GM12801 (cell line): ENCODE data around the gene SMNDC1.

ENCODE experiments used
- CTCF ChIP-seq: IDR thresholded peaks from one replicate; pipeline ENCODE4 v1.5.1; 2011; ENCODE audit warnings: control low read depth; ENCODE audit not compliant: insufficient read length; ENCODE audit errors: extremely low read depth

Gene SMNDC1

GRCh38 chr10:110304780-110305421 is at the start of gene SMNDC1:
SMNDC1 (minus strand) TSS chr10:110304920; CDS start chr10:110303587, 1,333 bp downstream.
- no peak for TF ChIP-seq CTCF

GRCh38 chr10:110354322-110354766 is 49.6 kb upstream of the SMNDC1 start:
- TF ChIP-seq CTCF: no peak

GRCh38 chr10:110353244-110354119 is 48.8 kb upstream of the SMNDC1 start:
- no peak for TF ChIP-seq CTCF

- no peak for TF ChIP-seq CTCF
Observed at GRCh38 chr10:110352930-110353243, 48.2 kb upstream of the SMNDC1 start.

- TF ChIP-seq CTCF: no peak
Observed at GRCh38 chr10:110350812-110351211, 46.1 kb upstream of the SMNDC1 start.

GRCh38 chr10:110349831-110350230 is 45.1 kb upstream of the SMNDC1 start:
- no peak for TF ChIP-seq CTCF

- no peak for TF ChIP-seq CTCF
Observed at GRCh38 chr10:110349386-110349785, 44.7 kb upstream of the SMNDC1 start.
